Tibial nerve (tissue), 3 donors: ENCODE results near the gene STT3A.

Source experiments
- POLR2A ChIP-seq, 2 donors: fragments of 450-650 bp; IDR thresholded peaks; one replicate each; pipeline ENCODE4 v1.6.1; 2017; ENCODE audit warnings: antibody characterized with exemption in 2 of 2, mild to moderate bottlenecking in 2 of 2, moderate library complexity in 2 of 2
- TF ChIP-seq, protein P1 (sequence below), 5 experiments: fragments of 200-600 bp in 3 of 5; fragments of 450-650 bp in 2 of 5; sonication (generic) in 3 of 5; IDR thresholded peaks; one replicate each; pipeline ENCODE4 v1.5.1; 2016 to 2019; ENCODE audit warnings: antibody characterized with exemption in 5 of 5, mild to moderate bottlenecking in 3 of 5, moderate library complexity in 2 of 5

DNA sequence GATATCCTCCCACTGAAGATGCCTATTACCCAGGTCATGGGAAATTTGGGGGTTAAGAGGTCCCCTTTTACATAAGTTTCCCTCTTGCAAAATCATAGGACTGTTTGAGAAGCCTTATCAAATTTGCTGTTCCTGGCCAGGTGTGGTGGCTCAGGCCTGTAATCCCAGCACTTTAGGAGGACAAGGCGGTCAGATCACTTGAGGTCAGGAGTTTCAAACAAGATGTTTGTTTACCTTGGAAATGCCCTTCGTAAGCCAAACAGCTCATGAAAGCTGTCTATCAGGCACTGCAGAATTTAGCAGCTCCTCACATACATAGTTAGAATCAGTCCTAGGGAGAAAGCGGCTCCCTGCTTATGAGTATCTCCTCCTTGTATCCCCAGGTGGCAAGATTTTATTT, 28.3 kb upstream of the STT3A start:
- TF ChIP-seq, protein P1, sequence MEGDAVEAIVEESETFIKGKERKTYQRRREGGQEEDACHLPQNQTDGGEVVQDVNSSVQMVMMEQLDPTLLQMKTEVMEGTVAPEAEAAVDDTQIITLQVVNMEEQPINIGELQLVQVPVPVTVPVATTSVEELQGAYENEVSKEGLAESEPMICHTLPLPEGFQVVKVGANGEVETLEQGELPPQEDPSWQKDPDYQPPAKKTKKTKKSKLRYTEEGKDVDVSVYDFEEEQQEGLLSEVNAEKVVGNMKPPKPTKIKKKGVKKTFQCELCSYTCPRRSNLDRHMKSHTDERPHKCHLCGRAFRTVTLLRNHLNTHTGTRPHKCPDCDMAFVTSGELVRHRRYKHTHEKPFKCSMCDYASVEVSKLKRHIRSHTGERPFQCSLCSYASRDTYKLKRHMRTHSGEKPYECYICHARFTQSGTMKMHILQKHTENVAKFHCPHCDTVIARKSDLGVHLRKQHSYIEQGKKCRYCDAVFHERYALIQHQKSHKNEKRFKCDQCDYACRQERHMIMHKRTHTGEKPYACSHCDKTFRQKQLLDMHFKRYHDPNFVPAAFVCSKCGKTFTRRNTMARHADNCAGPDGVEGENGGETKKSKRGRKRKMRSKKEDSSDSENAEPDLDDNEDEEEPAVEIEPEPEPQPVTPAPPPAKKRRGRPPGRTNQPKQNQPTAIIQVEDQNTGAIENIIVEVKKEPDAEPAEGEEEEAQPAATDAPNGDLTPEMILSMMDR (IDR thresholded peaks at IDR 0.05): no peak
- TF ChIP-seq POLR2A (IDR thresholded peaks at IDR 0.05): no peak
